ENCODE data around the gene AFTPH. TPM values are rescaled to one million over a fixed set of nuclear protein-coding genes. Genes with fewer than 3 reads are reported as not detected.

The AFTPH gene
- total RNA-seq, 1 donor from 2014 or later: 13.0 TPM

DNA sequence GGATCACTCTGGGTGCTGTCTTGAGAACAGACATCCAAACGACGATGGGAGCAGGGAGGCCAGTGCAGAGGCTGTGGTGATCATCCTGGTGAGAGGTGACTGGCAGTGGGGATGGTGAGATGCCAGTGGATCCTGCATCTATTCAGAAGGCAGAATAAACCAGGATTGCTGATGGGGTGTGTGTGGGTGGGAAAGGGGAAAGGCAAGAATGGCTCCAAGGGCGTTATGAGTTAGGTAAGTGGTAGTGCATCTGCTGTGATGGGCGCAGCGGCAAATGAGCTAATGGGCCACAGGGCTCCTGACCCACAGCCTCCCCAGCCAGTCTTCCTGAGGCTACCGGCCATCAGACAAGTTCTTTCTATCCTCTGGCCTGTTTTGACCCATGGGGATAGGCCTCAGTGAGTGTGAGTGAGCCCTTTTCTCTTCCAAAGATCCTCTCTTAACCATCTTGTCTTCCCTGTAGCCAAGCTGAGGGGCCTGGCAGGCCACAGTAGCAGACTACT is 100.0 kb downstream of the AFTPH start:
- DNase-seq (no peak), ATAC-seq (no peak)
- intact Hi-C loops (cut with micrococcal nuclease): no loop called here

DNA sequence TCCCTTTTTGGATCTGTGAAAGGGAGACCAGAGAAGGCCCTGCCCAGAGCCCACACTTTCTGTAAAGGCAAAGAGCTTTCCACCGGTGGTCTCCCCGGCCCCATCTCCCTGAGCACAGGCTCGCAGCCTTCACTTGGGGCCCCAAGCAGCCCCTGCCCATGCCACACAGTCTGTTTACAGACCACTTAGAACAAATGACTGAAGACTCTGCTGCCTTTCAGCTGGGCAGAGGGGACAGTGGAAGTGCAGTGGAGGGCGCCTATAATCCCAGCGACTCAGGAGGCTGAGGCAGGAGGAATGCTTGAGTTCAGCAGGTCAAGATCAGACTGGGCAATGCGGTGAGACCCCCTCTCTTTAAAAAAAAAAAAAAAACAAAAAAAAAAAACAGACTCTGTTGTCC is 100.7 kb downstream of the AFTPH start:
- intact Hi-C loops (cut with micrococcal nuclease): no loop called here
- ATAC-seq (no peak), DNase-seq (no peak)

DNA sequence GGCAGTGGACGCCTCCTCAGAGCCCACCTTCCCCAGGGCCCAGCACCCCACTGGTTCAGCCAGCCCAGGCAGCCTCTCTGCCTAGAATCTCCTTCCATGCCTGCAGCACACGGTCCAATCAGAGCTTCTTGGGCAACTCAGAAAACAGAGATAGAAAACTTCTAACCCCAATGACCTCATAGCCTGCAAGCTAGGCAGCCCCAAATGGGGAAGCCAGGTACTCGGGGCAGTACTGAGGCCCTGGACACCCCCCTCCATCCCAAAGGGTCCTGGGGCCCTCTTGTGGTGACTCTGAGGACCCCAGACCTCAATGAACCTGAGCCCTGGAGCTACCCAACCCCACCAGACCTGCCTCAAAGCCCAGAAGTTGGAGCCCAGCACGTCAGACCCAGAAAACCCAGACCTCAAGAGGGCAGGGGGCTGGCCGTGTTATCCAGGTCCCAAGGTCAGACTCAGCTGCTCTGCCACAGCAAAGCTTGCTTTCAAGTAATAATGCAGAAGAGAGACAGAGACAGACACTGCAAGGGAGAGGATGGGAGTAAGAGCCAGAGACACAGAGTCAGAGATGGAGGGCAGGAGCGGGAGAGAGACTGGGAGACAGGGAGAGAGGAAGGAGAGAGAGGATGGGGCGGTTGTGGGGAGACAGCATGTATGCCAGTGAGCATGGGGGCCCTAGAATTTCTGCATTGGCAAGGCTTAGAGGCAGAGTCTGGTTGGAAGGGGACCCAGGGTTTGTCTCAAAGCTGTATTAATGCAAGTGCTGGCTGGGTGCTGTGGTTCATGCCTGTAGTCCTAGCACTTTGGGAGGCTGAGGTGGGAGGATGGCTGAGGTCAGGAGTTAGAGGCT is 101.4 kb downstream of the AFTPH start:
- DNase-seq (no peak), ATAC-seq (no peak)
- intact Hi-C loops (cut with micrococcal nuclease): no loop called here

DNA sequence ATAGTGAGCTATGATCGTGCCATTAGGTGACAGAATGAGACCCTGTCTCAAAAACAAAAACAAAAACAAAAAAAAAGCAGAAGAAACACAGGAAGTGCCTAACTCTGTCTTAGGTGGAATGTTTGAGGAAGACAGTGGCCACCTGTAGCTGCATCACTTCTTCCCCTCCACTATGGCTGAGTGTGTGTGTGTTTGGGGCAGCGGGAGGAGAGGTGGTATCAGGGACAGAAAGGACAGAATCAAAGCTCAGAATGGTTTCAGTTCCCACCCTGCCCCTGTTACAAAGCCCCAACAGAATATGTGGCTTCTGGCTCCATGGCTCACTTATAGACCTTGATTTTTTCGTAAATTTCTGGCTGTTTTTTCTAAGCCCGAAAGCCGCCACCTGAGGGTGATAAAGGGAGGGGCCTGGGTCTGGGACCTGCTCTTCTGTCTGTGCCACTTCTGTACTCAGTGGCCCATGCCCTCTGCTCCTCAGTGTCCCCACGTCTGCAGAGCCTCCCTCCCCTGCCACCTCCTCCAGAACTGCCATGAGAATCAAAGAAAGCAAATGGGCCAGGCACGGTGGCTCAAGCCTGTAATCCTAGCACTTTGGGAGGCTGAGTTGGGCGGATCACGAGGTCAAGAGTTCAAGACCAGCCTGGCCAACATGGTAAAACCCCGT is 102.2 kb downstream of the AFTPH start:
- intact Hi-C loops (cut with micrococcal nuclease): no loop called here
- ATAC-seq (no peak), DNase-seq (no peak)

DNA sequence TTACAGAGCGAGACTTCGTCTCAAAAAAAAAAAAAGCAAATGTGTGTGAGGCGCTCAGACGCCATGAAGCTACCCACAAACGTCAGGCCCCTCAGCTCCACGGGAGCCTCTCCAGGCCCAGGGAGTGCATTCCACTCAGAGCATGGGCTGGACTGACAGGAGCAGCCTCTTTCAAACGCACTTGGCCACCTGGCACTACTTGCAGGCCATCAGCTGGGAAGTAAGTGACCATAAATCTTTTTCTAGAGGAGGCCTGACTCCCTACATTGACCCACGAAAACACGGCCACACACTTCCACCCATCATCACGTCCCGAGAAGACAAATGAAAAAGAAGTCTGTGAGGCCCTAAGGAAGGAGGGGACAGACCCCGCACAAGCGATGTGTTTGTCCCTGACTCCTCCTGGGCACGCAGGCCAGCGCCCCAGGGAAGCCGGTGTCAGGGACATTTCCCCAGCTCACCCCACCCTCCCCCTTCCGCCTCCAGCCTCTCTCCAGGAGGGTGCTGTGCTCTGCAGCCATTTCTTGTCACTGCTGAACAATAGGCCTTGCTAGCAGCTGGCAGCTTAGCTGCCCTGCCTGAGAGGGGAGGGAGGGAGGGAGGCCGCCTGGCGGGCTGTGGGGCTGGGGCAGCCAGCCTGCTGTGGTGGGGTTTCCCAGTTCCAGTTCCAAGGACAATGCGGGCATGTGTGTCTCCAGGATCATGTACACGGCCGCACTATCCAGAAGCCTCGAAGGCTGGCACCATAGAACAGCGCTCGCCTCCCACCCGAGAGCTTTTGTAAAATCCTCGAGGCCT is 103.0 kb downstream of the AFTPH start:
- ATAC-seq: no peak
- DNase-seq: no peak
- intact Hi-C loops (cut with micrococcal nuclease): no loop called here

DNA sequence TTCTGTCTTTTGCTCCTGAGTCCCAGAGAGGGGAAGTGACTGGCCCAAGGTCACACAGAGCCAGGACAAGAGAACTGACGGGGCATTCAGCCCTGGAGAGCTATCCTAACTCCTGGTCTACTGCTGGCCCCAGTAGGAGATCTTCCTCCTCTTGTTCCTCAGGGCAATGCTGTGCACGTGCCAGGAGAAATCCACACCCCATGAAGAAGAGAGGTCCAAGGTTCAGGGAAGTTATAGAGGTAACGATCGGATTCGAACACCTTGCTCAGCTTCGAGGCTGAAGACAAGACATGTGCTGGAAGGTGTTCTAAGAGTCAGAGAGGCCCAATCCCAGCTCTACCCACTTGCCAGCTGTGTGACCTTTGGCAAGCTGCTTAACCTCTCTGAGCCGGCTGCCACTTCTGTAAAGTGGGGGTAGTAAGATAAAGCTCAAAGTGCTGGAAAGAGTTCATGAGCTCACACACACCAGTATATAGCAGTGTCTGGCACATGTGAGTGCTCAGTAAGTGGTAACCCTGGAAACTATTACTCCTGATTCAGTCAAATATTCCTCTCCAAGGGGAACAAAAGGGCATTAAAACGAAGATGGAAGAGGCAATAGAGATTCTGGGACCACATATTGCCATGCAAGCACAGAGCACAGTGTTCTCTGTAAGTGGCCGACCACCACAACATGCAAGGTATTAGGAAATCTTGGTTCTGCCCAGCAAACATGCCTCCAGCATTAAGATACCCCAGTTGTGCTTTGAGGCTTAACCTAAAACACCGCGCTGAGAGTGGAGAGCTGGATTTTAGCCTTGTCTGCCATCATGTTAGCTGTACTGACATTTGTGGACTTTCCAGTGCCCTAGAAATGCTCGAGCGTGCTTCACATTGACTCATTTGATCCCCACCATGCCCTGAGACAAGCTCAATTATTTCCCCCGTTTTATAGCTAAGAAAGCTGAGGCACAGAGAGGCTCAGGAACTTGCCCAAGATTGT is 104.0 kb downstream of the AFTPH start:
- intact Hi-C loops (cut with micrococcal nuclease): no loop called here
- DNase-seq (no peak), ATAC-seq (no peak)

DNA sequence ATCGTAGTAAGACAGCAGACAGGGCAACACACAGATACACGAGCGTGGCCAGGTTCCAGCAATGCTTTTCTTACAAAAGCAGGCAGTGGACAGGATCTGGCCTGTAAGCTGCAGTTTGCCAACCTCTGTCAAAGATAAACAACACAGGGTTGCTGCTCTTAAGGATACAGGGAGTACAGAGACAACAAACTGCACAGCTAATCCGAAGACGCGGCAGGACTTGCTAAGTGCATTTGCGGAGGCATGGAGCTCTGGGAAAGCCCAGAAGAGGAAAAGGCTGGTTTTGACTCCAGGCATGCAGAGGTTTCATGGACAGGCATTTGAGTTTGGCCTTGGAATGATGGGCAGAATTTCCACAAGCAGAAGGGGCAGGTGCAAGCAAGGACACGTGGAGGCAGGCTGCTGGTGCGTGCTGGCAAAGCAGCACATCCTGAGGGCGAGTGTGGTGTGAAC is 105.2 kb downstream of the AFTPH start:
- ATAC-seq (peak; percentile 59), DNase-seq (no peak)
- intact Hi-C loops (cut with micrococcal nuclease): no loop called here

DNA sequence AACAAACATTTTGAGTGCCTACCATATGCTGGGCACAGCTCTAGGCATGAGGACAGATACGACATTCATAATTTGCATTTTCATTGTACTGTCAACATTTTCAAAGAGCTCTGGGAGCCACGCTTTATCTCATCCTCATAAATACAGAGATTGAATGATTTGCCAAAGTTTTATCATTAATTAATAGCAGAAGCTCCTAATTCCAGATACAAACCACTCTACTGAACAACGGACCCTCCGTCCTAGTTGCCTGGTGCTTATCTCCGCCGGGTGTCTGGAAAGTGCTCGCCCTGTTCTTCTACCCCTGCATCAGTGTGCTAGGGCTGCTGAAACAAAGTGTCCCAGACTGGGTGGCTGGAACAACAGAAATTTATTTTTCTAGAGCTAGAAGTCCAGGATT is 105.7 kb downstream of the AFTPH start:
- intact Hi-C loops (cut with micrococcal nuclease): no loop called here
- ATAC-seq (no peak), DNase-seq (no peak)

DNA sequence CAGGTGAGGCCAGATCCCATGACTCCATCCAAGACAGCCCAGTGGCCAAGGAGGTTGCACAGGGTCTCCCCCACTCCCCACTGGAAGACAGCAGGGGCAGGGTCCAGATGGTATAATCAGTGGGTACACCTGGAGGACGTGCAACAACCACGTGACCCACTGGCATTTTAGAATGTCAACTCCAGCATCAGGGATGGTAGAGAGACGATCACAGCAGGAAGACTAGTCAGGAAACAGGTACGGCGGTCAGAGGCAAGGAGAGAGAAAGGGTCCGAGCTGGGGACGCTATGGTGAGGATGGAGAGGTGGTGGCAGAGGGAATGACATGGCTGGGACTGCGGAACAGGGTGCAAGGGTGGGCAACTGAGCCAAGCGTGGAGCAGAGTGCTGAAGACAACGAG is 106.6 kb downstream of the AFTPH start:
- ATAC-seq: no peak
- intact Hi-C loops (cut with micrococcal nuclease): no loop called here
- DNase-seq: no peak

DNA sequence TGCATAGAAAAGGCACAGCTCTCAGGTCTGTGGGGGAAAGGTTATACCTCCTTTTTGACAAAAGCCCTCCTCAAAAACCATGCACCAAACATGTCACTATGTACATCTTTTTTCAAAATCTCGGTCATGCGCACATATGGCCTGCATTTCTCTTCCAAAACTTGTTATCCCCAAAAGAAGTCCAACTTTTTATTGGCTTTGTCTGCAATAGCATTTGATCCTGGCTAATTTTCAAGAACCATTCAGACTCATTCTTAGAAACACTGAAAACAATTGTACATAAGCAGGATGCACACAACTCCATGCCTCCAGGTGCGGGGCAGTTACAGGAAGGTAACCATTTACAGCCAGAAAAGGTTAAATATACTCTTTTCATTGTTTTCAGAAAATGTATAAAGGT is 107.6 kb downstream of the AFTPH start:
- ATAC-seq: no peak
- DNase-seq: no peak
- intact Hi-C loops (cut with micrococcal nuclease): no loop called here

DNA sequence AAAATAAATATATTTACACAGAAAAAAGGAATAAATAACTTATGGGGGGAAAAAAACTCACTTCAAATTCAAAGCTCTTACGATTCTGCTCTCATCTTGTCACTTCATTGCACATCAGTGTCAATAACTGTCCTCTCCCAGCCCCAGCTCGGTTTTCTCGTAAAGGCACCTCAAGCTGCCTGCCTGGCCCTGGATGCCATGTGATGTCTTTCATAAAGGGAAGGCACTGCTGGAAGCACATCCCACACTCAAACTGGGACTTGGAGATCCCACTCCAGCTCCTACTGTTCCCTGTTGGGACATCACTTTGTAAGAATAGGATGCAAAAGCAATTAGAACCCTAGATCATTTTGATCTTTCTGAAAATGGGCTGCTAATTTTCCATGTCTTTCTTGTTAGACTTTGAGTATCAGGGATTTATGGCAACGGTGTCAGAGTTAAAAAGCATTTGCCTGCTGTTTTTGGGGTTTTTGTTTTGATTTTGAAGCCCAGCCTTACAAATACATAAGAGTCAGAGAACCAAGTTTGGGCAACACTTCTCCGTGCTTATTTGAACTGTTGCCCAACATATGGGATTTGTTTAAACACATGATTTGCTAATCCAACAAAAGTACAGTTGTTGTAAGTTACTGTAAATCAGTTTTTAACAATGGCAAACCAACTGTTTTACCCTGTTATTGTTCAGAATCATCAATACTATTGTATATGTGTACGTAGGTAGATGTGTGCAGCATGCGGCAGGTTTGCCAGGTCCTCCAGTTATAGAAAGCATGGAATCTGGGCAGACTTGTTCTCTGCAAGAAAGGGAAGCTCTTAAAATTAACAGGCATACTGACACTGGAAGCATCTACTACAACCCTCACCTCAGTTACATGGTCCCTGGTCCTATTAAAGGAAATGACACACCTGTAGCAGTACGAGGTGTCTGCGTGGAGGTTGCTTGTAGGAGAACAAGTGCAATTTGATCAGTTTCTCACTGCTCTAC is 109.0 kb downstream of the AFTPH start:
- ATAC-seq (no peak), DNase-seq (no peak)
- intact Hi-C loops (cut with micrococcal nuclease): no loop called here

DNA sequence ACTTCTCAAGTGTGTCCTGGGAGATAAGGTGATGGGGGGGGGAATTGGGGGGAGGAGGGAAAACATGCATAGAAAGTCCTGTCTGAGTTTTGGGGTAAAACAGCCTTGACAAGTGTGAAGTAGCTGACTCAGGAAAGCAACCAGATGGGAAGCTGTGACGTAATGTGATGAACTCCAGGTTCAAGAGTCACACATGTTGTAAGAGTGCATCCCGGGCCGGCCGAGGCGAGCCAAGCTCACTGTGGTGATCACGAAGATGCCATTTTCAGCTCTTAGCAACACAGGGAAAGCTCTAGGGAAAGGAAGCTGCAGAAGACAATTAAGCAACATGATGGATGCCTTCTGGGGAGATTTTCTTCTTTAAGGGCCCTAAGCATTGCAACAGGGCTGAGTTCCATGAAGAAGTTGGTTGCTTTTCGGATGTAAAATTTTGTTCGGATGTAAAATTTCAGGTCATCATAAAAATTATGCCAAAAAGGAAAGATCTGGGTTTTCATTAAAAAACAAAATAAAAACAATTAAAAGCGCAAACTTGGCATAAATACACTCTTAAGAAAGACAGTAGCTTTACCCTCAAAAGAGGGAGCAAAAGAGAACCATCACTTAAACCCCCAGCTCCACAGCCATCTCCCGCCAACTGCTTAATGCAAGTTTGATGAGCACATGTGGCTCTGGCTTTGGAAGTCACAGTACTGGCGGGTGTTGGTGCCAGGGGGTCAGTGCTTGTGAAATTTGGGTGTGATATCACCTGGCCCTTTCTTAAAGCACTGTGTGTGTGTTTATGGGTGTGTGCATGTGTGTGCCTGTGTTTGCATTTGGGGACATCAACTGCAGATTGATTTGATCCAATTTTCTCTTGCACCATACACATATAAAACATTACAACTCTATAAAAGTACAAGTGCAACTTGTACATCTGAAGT is 110.5 kb downstream of the AFTPH start:
- intact Hi-C loops (cut with micrococcal nuclease): no loop called here
- ATAC-seq (no peak), DNase-seq (no peak)

DNA sequence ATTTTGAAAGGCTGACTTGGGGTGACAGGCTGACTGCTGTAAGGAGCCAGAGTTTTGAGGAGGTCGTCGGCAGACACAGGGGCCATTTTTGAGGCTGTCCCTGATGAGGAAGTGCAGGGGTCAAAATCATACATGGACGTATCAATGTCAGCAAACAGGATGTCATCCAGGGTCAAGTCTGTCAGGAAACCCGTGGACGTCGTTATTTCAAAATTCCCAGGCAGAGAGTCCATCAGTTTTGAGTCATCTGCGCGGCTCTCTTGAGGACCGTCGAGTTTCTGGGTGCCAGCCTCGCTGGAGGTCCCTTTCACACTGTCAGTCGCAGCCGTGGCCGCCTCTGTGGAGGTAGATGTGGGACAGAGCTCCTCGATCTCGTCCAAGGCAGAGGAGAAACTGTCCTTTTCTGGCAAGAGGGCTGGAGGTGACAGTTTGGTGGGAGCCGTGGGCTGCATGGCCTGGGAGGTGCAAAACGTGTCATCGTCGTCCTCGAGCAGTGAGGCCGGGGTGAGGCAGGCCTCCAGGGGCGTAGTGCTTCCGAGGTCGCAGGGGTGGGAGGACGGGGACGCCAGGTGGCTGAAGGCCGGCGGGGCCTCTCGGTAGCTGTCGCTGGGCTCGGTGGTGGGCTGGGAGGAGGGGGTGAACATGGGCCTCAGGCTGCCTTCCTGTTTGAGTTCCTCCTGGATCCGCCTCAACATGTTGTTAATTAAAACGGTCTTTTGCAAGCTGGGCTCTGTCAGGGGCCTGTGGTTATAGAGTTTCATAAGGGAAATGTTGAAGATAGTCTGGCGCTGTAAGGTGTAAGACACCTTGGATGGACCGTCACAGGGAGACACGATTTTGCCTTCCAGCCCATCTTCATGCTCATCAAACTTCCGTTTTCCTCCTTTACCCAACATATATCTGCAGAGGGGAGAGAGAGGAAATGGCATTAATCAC is 112.1 kb downstream of the AFTPH start:
- ATAC-seq: no peak
- DNase-seq: no peak
- intact Hi-C loops (cut with micrococcal nuclease): no loop called here

DNA sequence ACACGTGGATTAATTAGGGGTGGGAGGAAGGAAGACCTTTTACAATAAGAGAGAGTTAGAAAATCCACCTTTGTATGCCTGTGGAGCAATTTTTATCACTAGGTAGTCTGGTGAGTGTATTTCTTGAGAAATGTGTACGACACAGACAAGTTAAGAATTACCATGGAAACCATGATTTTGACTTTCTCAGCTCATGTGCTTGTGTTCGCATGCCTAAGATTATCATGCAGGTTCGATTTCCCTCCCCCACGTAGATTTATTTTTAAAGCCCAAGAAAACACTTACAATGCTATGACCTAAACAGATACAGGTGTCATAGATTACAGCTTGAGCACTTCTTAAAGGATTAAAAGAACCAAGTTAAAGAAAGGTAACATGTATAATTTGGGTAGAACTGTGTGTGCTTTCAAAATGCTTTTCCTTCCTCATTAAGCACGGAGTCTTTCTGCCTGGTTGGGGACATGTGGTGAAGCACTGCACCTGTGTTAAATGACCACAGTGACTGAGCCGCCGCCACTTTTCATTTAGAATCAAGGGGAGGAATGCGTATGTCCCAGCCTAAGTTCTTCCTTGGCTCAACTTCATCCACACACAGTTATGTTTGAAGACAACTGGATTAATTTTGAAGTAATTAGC is 113.0 kb downstream of the AFTPH start:
- no peak for DNase-seq
- intact Hi-C loops (cut with micrococcal nuclease): no loop called here
- no peak for ATAC-seq

DNA sequence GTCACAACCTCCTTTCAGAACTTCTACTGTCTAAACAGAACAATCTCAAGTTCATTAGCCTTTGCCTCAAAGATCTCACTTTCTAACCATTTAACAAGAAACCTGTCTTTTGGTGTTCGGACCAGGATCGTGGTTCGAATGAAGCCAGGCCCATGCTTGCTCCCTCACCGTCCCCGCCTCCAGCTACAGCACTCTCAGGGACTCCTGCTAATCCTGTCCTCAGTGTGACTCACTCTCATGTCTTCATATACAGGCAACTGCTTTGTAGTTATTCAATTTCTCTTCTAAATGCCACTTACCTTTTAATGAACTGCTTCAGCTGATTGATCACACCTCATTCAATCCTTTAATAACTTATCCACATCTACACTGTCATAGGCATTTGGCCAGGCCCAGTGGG is 113.8 kb downstream of the AFTPH start:
- DNase-seq (no peak), ATAC-seq (no peak)
- intact Hi-C loops (cut with micrococcal nuclease): no loop called here

All from left ventricle myocardium superior (tissue), 1 donor.